ENCODE measurements around the gene MAGI1. TPM values are rescaled to one million over a fixed set of nuclear protein-coding genes. Genes with fewer than 3 reads are reported as not detected.

The MAGI1 gene
- total RNA-seq, 1 donor from 2014 or later = 18.7 TPM

- no peaks in the 10 kb centered on the region for H3K27me3 Mint-ChIP-seq (ENCODE audit: low read depth)
- DNase-seq (ENCODE audit: low spot score) = no peak
- no peak overlapping the region for H3K27ac Mint-ChIP-seq (ENCODE audit: unreplicated experiment)
- peaks cover 1% of the 10 kb centered on the region for H3K36me3 Mint-ChIP-seq (ENCODE audit: low read depth)
- no peak overlapping the region for H3K4me3 Mint-ChIP-seq (ENCODE audit: unreplicated experiment)
- H3K9me3 Mint-ChIP-seq (ENCODE audit: low read depth) = no peaks in the 10 kb centered on the region
- peaks cover 21% of the 10 kb centered on the region for H3K4me1 Mint-ChIP-seq (ENCODE audit: low read depth)
- no peak for TF ChIP-seq CTCF (IDR thresholded peaks at IDR 0.05)
Observed at GRCh38 chr3:65667963-65668362, 370.8 kb downstream of the MAGI1 start.

- H3K36me3 Mint-ChIP-seq (ENCODE audit: low read depth) = peaks cover 1% of the 10 kb centered on the region
- H3K27ac Mint-ChIP-seq (ENCODE audit: unreplicated experiment) = no peak overlapping the region
- H3K9me3 Mint-ChIP-seq (ENCODE audit: low read depth) = no peaks in the 10 kb centered on the region
- peaks cover 21% of the 10 kb centered on the region for H3K4me1 Mint-ChIP-seq (ENCODE audit: low read depth)
- no peak for TF ChIP-seq CTCF (IDR thresholded peaks at IDR 0.05)
- H3K4me3 Mint-ChIP-seq (ENCODE audit: unreplicated experiment) = no peak overlapping the region
- DNase-seq (ENCODE audit: low spot score) = no peak
- H3K27me3 Mint-ChIP-seq (ENCODE audit: low read depth) = no peaks in the 10 kb centered on the region
Observed at GRCh38 chr3:65666448-65667091, 372.1 kb downstream of the MAGI1 start.

GRCh38 chr3:65665915-65666314 lies 372.8 kb downstream of the MAGI1 start:
- no peak for DNase-seq (ENCODE audit: low spot score)
- H3K9me3 Mint-ChIP-seq (ENCODE audit: low read depth) = no peaks in the 10 kb centered on the region
- no peak overlapping the region for H3K27ac Mint-ChIP-seq (ENCODE audit: unreplicated experiment)
- peaks cover 21% of the 10 kb centered on the region for H3K4me1 Mint-ChIP-seq (ENCODE audit: low read depth)
- TF ChIP-seq CTCF (IDR thresholded peaks at IDR 0.05) = no peak
- peaks cover 1% of the 10 kb centered on the region for H3K36me3 Mint-ChIP-seq (ENCODE audit: low read depth)
- no peaks in the 10 kb centered on the region for H3K27me3 Mint-ChIP-seq (ENCODE audit: low read depth)
- no peak overlapping the region for H3K4me3 Mint-ChIP-seq (ENCODE audit: unreplicated experiment)

GRCh38 chr3:65664931-65665330 lies 373.8 kb downstream of the MAGI1 start:
- H3K9me3 Mint-ChIP-seq (ENCODE audit: low read depth) = no peaks in the 10 kb centered on the region
- H3K27me3 Mint-ChIP-seq (ENCODE audit: low read depth) = no peaks in the 10 kb centered on the region
- no peak for TF ChIP-seq CTCF (IDR thresholded peaks at IDR 0.05)
- H3K36me3 Mint-ChIP-seq (ENCODE audit: low read depth) = peaks cover 1% of the 10 kb centered on the region
- no peak overlapping the region for H3K4me3 Mint-ChIP-seq (ENCODE audit: unreplicated experiment)
- H3K4me1 Mint-ChIP-seq (ENCODE audit: low read depth) = peaks cover 21% of the 10 kb centered on the region
- no peak overlapping the region for H3K27ac Mint-ChIP-seq (ENCODE audit: unreplicated experiment)
- DNase-seq (ENCODE audit: low spot score) = no peak

- no peak overlapping the region for H3K4me3 Mint-ChIP-seq (ENCODE audit: unreplicated experiment)
- H3K4me1 Mint-ChIP-seq (ENCODE audit: low read depth) = peaks cover 19% of the 10 kb centered on the region
- TF ChIP-seq CTCF (IDR thresholded peaks at IDR 0.05) = no peak
- no peak overlapping the region for H3K27ac Mint-ChIP-seq (ENCODE audit: unreplicated experiment)
- no peaks in the 10 kb centered on the region for H3K9me3 Mint-ChIP-seq (ENCODE audit: low read depth)
- H3K27me3 Mint-ChIP-seq (ENCODE audit: low read depth) = no peaks in the 10 kb centered on the region
- H3K36me3 Mint-ChIP-seq (ENCODE audit: low read depth) = peaks cover 1% of the 10 kb centered on the region
- no peak for DNase-seq (ENCODE audit: low spot score)
Observed at GRCh38 chr3:65664446-65664845, 374.3 kb downstream of the MAGI1 start.
